ENCODE measurements around the gene TMEM116. TPM values are rescaled to one million over a fixed set of nuclear protein-coding genes. Genes with fewer than 3 reads are reported as not detected.
"Not testable (repeated sequence)": the region's sequence is repeated elsewhere in the genome, so short reads cannot be mapped to it uniquely, and the experiment has no call there.

Gene TMEM116
- polyA plus RNA-seq, 1 donor: 12.1 TPM

DNA sequence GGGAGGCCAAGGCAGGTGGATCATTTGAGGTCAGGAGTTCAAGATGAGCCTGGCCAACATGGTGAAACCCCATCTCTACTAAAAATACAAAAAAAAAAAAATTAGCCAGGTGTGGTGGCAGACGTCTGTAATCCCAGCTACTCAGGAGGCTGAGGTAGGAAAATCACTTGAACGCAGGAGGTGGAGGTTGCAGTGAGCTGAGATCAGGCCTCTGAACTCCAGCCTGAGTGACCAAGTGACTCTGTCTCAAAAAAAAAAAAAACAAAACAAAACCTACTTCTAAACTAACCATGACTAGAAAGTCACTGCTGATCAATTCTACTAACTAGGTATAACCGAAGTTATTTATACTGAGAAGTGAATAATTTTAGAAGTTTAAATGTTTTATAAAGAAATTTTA lies 3.4 kb downstream of the TMEM116 start:
- DNase-seq: not testable (repeated sequence)

DNA sequence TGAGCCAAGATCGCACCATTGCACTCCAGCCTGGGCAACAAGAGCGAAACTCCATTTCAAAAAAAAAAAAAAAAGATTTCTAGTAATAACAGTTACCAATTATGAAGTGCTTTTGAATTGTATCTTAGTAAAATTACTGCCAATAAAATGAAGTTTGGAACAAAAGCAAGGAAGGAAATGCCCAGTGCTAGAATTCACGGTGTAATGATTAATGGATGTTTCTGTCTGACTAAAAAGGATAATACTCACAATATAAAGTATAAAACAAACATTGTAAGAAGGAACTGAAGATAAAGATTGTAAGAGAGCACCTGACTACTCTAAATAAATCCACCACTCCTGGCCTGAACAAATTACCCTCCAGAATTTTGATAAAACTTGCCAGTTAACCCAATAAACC lies 4.0 kb downstream of the TMEM116 start:
- no peak for DNase-seq

DNA sequence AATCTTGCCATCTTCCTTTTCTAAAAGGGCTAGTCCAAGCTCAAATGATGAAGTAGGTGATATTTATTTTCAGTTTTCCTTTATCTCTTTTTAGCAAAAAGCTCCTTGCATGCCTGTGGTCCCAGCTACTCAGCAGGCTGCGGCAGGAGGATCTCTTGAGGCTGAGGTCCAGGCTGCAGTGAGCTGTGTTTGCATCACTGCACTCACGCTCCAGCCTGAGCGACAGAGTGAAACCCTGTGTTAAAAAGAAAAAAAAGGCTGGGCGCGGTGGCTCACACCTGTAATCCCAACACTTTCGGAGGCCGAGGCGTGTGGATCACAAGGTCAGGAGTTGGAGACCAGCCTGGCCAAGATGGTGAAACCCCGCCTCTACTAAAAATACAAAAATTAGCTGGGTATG lies 5.0 kb downstream of the TMEM116 start:
- no peak for DNase-seq

DNA sequence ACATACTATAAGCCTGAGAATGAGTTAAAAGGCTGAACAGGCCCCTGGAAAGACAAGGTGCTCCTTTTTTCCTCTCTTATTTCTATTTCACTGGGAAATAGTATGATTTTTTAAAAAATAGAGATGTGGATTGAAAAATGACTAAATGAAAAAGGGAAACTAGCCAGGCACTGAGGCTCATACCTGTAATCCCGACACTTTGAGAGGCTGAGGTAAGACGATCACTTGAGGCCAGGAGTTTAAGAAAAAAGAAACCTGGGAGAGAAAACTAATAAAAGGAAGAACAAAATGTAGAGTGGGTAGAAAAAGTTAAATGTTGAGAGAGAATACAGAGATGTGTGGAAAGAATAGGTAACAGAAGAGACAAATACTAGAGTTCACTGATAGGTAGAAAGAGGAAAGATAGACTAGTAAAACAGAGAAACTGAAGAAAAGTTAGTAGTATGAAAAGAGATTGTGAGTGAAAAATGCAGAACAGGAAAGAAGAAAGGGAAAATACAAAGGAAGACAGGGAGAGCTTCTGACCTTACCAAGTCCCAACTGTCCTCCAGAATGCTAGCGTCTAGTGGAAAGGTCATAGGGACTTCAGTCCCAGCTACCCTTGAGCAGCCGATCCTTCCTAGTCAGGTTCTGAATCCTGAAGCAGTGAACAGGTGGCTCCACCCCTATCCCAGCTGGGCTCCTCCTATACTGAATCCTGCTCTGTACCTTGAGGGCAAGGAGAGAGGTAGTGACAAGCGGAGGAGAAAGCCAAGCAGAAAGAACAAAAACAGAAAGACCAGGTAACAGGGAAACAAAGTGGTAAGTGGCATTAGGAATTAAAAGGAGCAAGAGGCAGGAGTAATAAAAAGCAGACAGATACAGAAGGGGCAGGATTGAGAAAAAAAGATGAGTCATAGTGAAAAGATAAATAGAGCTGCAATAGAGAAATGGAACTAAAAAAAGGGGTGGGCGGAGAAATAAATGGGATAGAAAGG lies 7.3 kb downstream of the TMEM116 start:
- no peak for DNase-seq

DNA sequence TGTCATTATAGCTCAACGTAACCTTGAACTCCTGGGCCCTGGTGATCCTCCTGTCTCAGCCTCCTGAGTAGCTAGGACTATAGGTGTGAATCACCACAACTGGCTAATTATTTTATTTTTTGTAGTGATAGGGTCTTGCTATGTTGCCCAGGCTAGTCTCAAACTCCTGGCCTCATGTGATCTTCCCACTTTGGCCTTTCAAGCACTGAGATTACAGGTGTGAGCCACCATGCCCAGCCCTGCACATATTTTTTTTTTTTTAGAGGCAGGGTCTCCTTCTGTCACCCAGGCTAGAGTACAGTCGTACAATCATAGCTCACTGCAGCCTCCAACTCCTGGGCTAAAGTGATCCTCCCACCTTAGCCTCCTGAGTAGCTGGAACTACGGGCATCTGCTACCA lies 8.9 kb downstream of the TMEM116 start:
- no peak for DNase-seq

DNA sequence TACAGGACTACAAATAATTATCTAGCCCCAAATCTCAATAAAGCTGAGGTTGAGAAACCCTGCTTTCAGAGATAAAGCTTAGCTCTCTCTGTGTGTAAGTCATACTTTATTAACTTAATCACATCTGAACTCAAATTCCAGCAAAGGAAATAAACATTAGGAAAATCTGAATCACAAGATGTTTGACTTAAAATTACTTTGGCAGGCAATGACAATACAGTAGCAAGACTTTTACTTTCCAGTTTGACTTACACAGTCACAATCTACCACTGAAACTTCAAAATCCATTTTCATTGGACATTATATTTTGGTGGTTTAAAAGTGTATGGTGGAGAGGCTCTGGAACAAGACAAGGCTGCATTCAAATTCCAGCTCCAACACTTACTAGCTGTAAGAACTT lies 11.4 kb downstream of the TMEM116 start:
- no peak for DNase-seq

DNA sequence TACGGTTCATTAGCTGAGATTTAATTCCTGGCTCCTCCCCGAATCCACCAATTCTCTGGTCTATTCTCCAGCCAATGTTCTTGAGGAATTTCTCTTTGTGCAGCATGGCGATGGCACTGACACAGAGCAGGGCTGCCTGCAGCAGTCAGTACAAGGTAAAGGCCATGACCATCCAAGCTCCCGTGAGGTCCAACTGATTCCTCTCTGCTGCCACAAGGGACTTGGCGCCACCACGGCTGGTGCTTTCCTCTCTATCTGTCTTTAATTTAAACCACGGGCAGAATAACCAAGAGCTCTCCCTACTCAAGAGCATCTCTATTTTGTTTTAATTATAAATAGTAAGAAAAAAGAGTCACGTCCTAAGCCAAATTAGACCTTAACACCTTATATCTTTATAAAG lies 12.1 kb downstream of the TMEM116 start:
- no peak for DNase-seq

DNA sequence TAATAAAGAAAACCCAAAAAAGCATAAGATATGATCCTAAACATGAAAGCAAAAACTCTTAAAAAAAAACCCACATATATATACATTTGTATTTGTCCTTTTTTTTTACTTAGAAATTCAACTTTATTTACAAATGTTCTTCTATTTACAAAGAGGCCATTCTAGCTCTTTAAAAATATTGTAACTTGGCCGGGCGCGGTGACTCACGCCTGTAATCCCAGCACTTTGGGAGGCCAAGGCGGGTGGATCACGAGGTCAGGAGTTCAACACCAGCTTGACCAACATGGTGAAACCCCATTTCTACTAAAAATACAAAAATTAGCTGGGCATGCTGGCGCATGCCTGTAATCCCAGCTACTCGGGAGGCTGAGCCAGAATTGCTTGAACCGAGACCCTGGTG lies 13.8 kb downstream of the TMEM116 start:
- not testable (repeated sequence) for DNase-seq

DNA sequence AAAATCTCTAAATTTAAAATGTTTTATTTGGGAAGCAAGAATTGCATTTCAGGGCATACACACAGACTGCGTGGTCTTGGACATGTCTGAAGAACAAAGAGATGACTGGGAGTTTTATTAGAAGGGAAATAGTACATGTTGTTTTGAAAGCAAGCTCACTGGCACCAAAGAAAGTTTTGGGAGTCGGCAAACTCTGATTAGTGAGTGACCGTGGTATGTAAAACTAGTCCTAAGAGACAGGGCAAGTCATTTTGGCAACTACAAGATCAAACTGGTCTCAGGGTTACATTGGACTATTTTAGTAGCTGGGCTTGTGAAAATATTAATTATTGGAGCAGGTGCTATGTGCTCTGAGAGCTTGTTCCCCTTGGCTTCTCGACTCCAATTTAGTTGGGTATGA lies 14.9 kb downstream of the TMEM116 start:
- no peak for DNase-seq

DNA sequence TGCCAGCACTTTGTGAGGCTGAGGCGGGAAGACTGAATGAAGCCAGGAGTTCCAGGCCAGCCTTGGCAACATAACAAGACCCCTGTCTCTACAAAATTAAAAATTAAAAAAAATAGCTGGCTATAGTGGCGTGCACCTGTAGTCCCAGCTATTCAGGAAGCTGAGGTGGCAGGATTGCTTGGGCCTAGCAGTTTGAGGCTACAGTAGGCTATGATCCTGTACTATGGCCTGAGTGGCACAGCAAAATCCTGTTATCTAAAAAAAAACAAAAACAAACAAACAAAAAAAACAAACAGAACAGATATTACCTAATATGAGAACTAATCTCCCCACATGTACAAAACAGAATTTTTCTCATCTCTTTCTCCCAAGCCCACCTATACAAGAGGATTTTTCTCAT lies 15.7 kb downstream of the TMEM116 start:
- DNase-seq: no peak

DNA sequence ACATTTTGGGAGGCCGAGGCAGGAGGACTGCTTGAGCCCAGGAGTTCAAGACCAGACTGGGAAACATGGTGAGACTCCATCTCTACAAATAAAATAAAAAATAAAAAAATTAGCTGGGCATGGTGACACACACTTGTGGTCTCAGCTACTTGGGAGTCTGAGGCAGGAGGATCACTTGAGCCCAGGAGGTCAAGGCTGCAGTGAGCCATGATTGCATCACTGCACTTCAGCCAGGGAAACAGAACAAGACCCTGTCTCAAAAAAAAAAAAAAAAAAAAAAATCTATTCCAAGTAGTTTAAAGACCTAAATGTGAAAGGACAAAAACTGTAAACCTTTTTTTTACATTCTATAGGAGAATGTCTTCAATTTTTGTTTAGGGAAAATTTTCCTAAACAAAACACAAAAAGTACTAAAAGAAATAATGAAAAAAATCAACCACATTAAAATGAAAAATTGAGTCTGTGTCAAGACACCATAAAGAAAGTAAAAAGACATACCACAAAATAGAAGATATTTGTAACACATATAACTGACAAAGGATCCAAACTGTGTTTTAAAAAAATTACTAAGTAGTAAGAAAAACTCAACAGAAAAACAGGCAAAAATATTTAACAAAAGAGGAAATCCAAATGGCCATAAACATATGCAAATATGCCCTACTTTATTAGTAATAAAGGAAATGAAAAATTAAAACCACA lies 17.0 kb downstream of the TMEM116 start:
- DNase-seq: no peak

DNA sequence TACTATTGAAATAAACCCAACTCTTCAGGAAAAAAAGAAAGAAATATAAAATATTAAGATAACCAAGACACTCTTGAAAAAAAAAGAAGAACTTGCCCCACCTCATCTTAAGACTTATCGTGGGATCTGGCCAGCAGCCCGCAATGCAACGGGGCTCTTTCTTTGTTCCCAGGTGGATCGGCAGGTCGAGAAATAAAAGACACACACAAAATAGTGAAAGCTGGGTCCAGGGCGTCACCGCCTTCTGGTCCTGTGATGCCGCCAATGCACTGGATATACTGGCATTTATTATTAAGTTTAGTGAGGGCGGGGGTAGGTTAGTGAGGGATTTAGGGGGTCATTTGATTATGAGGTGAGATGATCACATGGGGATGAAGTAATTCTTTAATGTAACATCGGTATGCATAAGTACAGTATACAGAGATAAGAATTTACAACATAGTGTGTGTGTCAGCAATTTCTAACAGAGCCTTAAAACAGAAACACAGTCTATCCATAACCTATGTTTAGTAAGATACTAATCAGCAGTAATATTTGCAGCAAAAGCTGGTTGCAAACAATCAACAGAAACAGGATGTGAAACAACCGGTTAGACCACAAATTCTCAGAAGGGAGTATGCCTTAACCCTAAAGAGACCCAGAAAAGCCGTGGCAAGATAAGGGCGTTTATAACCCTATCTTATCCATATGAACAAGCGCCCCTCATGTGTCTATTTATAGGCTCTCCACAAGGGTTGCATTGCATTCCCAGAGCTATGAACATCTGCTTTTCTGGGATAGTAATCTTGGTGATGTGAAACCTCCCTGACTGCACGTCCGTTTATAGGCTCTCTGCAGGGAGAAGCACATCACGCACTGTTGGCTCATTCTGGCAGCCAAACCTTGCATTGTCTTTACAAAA lies 18.5 kb downstream of the TMEM116 start:
- not testable (repeated sequence) for DNase-seq

DNA sequence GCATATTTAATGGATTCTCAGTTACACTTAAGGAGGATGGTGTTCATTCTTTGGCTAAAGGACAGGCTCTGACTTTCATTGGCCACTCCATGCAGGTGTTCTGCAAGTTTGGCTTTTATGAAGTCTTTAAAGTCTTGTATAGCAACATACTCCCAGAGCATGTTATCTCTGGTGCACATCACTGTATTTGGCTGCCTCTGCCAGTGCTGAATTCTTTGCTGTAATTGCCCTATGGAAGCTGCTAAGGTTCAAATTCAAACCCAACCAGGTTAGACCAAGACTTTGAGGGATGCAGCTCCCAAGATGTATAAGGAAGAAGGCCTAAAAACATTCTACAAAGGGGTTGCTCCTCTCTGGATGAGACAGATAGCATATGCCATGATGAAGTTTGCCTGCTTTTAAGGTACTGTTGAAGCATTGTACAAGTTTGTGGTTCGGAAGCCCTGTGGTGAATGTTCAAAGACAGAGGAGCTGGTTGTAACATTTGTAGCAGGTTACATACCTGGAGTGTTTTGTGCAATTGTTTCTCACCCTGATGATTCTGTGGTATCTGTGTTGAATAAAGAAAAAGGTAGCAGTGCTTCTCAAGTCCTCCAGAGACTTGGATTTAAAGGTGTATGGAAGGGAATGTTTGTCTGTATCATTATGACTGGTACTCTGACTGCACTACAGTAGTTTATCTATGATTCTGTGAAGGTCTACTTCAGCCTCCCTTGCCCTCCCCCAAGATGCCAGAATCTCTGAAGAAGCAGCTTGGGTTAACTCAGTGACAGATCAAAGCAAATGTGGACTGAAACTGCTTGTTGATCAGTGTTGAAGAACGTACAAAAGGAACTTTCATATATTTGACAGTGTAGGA lies 19.4 kb downstream of the TMEM116 start:
- DNase-seq: no peak

DNA sequence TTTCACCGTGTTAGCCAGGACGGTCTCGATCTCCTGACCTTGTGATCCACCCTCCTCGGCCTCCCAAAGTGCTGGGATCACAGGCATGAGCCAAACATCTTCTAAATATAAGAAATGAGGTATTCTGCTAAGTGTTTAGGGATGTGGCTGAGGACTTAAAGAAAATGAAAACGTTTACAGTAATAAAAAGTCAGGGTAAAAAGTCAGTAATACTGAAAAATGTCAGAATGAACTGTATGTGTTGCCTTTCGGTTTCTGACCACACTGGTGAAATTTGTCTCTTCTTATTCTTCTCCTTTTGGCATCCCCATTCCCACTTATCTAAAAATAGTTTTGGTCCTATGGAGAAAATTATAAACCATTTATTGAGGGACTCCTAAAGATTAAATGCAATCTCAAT lies 20.5 kb downstream of the TMEM116 start:
- DNase-seq: no peak

DNA sequence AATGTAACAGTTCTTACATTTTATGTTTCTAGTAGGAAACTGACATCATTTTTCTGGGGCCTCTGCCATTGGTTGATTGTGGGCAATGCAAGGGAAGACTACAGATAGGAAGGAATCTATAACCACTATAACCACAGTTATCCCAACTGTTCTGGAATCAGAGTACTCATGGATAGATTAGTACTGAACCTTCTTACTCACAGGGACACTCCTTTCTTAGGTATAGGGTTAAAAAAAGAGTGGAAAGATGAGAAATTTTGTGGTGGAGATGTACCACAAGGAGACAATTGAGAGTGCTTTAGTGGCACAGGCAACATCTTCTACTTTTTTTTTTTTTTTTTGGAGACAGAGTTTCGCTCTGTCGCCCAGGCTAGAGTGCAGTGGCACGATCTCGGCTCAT lies 21.0 kb downstream of the TMEM116 start:
- no peak for DNase-seq

DNA sequence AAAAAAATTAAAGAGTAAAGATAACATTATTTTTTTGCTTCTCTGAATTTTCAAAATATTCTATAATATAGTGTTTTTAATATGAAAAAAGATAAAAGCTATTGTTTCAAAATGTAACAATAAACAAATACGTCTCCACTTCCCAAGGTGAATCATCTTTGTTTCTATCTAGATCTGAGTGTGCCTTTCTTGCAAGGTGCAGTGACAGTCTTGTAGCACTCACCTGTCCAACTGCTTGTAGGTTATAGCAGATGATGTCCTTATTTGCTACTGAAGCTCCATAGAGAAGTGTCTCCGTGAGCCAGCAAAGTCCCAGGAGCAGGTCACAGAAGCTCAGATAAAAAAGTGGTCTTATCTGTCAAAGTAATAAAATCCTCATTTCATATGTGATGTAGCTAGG lies 21.4 kb downstream of the TMEM116 start:
- no peak for DNase-seq

DNA sequence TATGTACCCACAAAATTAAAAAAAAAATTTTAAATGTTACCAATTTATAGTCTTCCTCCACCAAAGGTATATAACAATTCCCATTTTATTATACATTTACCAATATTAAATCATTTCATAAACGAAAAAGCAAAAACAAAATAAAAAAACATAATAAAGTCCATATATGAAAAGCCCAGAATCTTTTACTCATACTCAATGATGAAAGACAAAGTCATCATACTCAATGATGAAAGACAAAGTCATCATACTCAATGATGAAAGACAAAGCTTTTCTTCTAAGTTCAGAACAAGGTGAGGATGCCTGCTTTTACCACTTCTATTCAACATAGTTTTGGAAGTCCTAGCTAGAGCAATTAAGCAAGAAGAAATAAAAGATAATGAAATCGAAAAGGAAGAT lies 28.1 kb downstream of the TMEM116 start:
- DNase-seq: no peak

DNA sequence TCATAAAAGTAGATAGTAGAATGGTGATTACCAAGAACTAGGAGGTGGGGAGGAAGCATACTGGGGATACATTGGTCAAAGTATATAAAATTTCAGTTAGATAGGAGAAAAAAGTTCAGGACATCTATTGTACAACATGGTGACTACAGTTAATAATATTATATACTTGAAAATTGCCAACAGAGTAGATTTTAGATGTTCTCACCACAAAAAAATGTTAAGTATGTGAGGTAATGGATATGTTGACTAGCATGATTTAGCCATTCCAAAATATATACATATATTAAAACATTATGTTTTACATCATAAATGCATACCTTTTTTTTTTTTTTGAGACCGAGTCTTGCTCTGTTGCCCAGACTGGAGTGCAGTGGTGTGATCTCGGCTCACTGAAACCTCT lies 31.0 kb downstream of the TMEM116 start:
- no peak for DNase-seq

DNA sequence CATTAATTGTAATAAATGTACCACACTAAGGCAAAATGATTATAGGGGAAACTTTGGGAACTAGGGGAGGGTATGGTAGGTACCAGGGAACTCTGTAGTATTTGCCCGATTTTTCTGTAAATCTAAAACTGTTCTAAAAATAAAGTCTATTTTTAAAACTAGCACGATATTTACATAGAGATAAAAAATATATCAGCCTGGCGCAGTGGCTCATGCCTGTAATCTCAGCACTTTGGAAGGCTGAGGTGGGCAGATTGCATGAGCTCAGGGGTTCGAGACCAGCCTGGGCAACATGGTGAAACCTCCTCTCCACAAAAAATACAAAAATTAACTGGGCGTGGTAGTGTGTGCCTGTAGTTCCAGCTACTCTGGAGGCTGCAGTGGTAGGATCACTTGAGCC lies 32.4 kb downstream of the TMEM116 start:
- DNase-seq: no peak

DNA sequence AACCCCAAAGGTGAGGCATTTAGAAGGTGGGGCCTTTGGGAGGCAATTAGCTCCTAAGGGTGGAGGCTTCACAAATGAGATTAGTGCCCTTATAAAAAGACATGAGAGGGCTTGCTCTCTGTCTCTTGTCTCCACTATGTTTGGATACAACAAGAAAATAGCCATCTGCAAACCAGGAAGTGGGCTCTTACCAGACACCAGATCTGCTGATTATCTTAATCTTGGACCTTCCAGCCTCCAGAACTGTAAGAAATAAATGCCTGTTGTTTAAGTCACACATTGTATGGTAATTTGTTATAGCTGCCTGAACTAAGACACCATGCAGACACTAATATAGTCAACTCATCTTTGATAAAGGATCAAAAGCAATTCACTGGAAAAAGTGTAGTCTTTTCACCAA lies 34.4 kb downstream of the TMEM116 start:
- DNase-seq: no peak

DNA sequence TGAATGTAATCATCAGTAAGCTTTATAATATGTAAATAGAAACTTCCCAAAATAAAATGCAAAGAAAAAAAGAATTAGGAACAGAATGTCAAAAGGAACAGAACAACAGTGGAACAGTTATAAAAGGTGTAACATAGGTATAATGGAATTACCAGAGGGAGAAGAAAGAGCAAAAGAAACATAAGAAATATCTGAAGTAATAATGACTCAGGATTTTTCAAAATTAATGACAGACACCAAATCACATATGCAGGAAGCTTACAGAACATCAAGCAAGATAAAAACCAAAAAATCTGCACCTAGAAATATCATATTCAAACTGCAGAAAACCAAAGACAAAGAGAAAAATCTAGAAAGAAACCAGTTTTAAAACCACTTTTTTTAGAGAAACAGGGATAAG lies 36.1 kb downstream of the TMEM116 start:
- DNase-seq: no peak

DNA sequence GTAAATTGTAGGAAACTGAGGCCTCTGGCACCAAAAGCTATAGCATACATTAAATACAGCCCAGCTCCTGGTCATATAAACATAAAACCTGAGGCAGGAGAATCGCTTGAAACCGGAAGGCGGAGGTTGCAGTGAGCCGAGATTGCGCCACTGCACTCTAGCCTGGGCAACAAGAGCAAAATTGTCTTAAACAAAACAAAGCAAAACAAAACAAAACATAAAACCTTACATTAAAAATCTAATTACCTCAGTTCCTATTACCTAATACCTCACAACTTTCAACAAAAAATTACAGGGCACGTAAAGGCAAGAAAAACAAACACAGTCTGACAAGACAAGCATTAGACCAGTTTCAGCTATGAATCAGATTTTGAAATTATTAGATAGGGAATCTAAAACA lies 36.7 kb downstream of the TMEM116 start:
- no peak for DNase-seq

Data from hindlimb muscle (tissue), 1 donor.